HG02981 (cell line): ENCODE results near the gene ZNF764.

Experiments
- ATAC-seq: cut with Tn5 transposase; IDR thresholded peaks from one replicate; pipeline ENCODE4 v1.9.1; 2021; ENCODE audit warnings: mild to moderate bottlenecking, moderate library complexity; ENCODE audit not compliant: unreplicated experiment

ZNF764 gene

GRCh38 chr16:30570636-30571444, 12.7 kb upstream of the ZNF764 start:
- ATAC-seq, result no peak

- no peak for ATAC-seq
Measured at GRCh38 chr16:30569746-30570635, 11.8 kb upstream of the ZNF764 start.

GRCh38 chr16:30569281-30569680, 11.1 kb upstream of the ZNF764 start:
- ATAC-seq, result no peak

- ATAC-seq, result no peak
Measured at GRCh38 chr16:30567991-30568638, 9.9 kb upstream of the ZNF764 start.

- ATAC-seq, result no peak
Measured at GRCh38 chr16:30567160-30567990, 9.2 kb upstream of the ZNF764 start.

GRCh38 chr16:30566531-30566930, 8.4 kb upstream of the ZNF764 start:
- ATAC-seq, result no peak

GRCh38 chr16:30565984-30566383, 7.8 kb upstream of the ZNF764 start:
- ATAC-seq, result no peak

- no peak for ATAC-seq
Measured at GRCh38 chr16:30565526-30565925, 7.4 kb upstream of the ZNF764 start.

- ATAC-seq, result no peak
Measured at GRCh38 chr16:30562021-30562420, 3.8 kb upstream of the ZNF764 start.

GRCh38 chr16:30561089-30561816, 3.1 kb upstream of the ZNF764 start:
- ATAC-seq, result no peak

- ATAC-seq, result no peak
Measured at GRCh38 chr16:30559690-30560089, 1.5 kb upstream of the ZNF764 start.

- ATAC-seq, result no peak
Measured at GRCh38 chr16:30558789-30559377, 709 bp upstream of the ZNF764 start.

- ATAC-seq, result no peak
Measured at GRCh38 chr16:30557707-30557956, 542 bp downstream of the ZNF764 start.

- ATAC-seq, result no peak
Measured at GRCh38 chr16:30556125-30556473, 2.1 kb downstream of the ZNF764 start.

GRCh38 chr16:30555315-30556124, 2.7 kb downstream of the ZNF764 start:
- no peak for ATAC-seq

- no peak for ATAC-seq
Measured at GRCh38 chr16:30554557-30555314, 3.4 kb downstream of the ZNF764 start.

GRCh38 chr16:30553393-30553899, 4.7 kb downstream of the ZNF764 start:
- no peak for ATAC-seq

- no peak for ATAC-seq
Measured at GRCh38 chr16:30552956-30553355, 5.2 kb downstream of the ZNF764 start.
